Measurements from ENCODE around the gene POLR2L.

Gene POLR2L

GRCh38 chr11:810040-810567, 32.2 kb downstream of the POLR2L start:
- DNase-seq (ENCODE audit: low spot score): no peak

- DNase-seq (ENCODE audit: low spot score): peak; percentile 98
Measured at GRCh38 chr11:809287-810039, 32.9 kb downstream of the POLR2L start, which contains the start of gene RPLP2. RPLP2 (plus strand) TSS chr11:809967; CDS start chr11:810235, 268 bp downstream.

- peak; percentile 63 for DNase-seq (ENCODE audit: low spot score)
Measured at GRCh38 chr11:808427-809286, 33.7 kb downstream of the POLR2L start.

- no peak for DNase-seq (ENCODE audit: low spot score)
Measured at GRCh38 chr11:804599-804964, 37.7 kb downstream of the POLR2L start.

- DNase-seq (ENCODE audit: low spot score): no peak
Measured at GRCh38 chr11:803770-804598, 38.3 kb downstream of the POLR2L start.

GRCh38 chr11:803467-803742, 38.9 kb downstream of the POLR2L start:
- no peak for DNase-seq (ENCODE audit: low spot score)

GRCh38 chr11:802693-803466, 39.4 kb downstream of the POLR2L start:
- no peak for DNase-seq (ENCODE audit: low spot score)

- DNase-seq (ENCODE audit: low spot score): no peak
Measured at GRCh38 chr11:802018-802617, 40.2 kb downstream of the POLR2L start.

- DNase-seq (ENCODE audit: low spot score): no peak
Measured at GRCh38 chr11:801097-801780, 41.1 kb downstream of the POLR2L start.

GRCh38 chr11:800473-800872, 41.9 kb downstream of the POLR2L start:
- DNase-seq (ENCODE audit: low spot score): no peak

- DNase-seq (ENCODE audit: low spot score): no peak
Measured at GRCh38 chr11:799641-800316, 42.5 kb downstream of the POLR2L start.

GRCh38 chr11:798093-798713, 44.1 kb downstream of the POLR2L start, which contains the start of gene SLC25A22:
SLC25A22 (minus strand) TSS chr11:798281; CDS start chr11:795006, 3,275 bp downstream.
- peak; percentile 89 for DNase-seq (ENCODE audit: low spot score)

GRCh38 chr11:797296-798092, 44.8 kb downstream of the POLR2L start:
- DNase-seq (ENCODE audit: low spot score): peak; percentile 94

- DNase-seq (ENCODE audit: low spot score): no peak
Measured at GRCh38 chr11:796565-797295, 45.6 kb downstream of the POLR2L start.

- peak; percentile 86 for DNase-seq (ENCODE audit: low spot score)
Measured at GRCh38 chr11:795634-796564, 46.4 kb downstream of the POLR2L start.

GRCh38 chr11:794766-795633, 47.3 kb downstream of the POLR2L start:
- DNase-seq (ENCODE audit: low spot score): peak; percentile 42
